Heart right ventricle (tissue), 16 donors: ENCODE measurements around the gene RUSC1. TPM values are rescaled to one million over a fixed set of nuclear protein-coding genes. Genes with fewer than 3 reads are reported as not detected.

Experiments used
- ATAC-seq, 8 donors: fragments of 200-7000 bp; cut with Tn5 transposase; one replicate each; pipeline ENCODE4 v1.9.1; 2020; ENCODE audit warnings: mild to moderate bottlenecking in 8 of 8, moderate library complexity in 8 of 8, moderate number of reproducible peaks in 1 of 8
- DNase-seq, 2 donors: peaks; one replicate each; pipeline ENCODE4 v3.0.0-alpha.2; 2020
- H3K27ac ChIP-seq, 10 donors: fragments of 200-600 bp; sonication (generic) in 2 of 10; one replicate each; pipeline versions ENCODE4 v1.5.0 to v1.8.0; 2020 to 2022; ENCODE audit warnings: mild to moderate bottlenecking in 3 of 10
- H3K27me3 ChIP-seq, 7 donors: fragments of 200-600 bp; one replicate each; pipeline ENCODE4 v1.8.0; 2021 to 2022; ENCODE audit warnings: mild to moderate bottlenecking in 2 of 7
- H3K36me3 ChIP-seq, 9 donors: fragments of 200-600 bp; sonication (generic) in 1 of 9; one replicate each; pipeline versions ENCODE4 v1.5.0 to v1.8.0; 2020 to 2022; ENCODE audit warnings: mild to moderate bottlenecking in 2 of 9
- H3K4me1 ChIP-seq, 9 donors: fragments of 200-600 bp; sonication (generic) in 1 of 9; one replicate each; pipeline versions ENCODE4 v1.5.0 to v1.8.0; 2020 to 2022; ENCODE audit warnings: mild to moderate bottlenecking in 4 of 9
- H3K4me3 ChIP-seq, 10 donors: fragments of 200-600 bp; sonication (generic) in 2 of 10; one replicate each; pipeline versions ENCODE4 v1.5.0 to v1.8.0; 2020 to 2022; ENCODE audit warnings: mild to moderate bottlenecking in 7 of 10, moderate library complexity in 2 of 10
- H3K9me3 ChIP-seq, 11 donors: fragments of 200-600 bp in 10 of 11; sonication (generic) in 2 of 11; one replicate each; pipeline versions ENCODE4 v1.5.0 to v1.8.0; 2013 to 2022; ENCODE audit warnings: mild to moderate bottlenecking in 2 of 11, control low read depth in 1 of 11, moderate library complexity in 1 of 11
- WGBS, 2 donors: extraction: QIAGEN DNeasy Blood & Tissue Kit; methylation state at CpG; one replicate each; pipeline ENCODE4 v1.1.7; 2013; ENCODE audit warnings: inconsistent platforms in 1 of 2; 5-methylcytosine and 5-hydroxymethylcytosine counted together
- intact Hi-C, 10 donors: fragments of 100-400 bp; cut with DNase I; formaldehyde crosslinking; loops; one replicate each; pipeline versions ENCODE4 v1.11.1 to v1.14.2; 2022
- polyA plus RNA-seq, 2 donors: library from polyadenylated mRNA; stranded (reverse); fragments of 200-250 nt; gene quantifications; one replicate each; pipeline ENCODE4 v1.2.3, GENCODE V29; 2013
- total RNA-seq, 10 donors: library from RNA; stranded (reverse); fragmentation: NEBNext Ultra II Directional in 3 of 10; extraction: Animal tissue kit (Norgen Biotek cat#: 25700) in 3 of 10; gene quantifications; one replicate each; pipeline versions ENCODE4 v1.2.1 to v1.2.4, GENCODE V29; 2021 to 2023
- TF ChIP-seq, protein P1 (sequence below), 9 donors: fragments of 200-600 bp; sonication (generic) in 2 of 9; IDR thresholded peaks; one replicate each; pipeline versions ENCODE4 v1.5.0 to v1.8.0; 2021 to 2022; ENCODE audit warnings: antibody characterized with exemption in 9 of 9, mild to moderate bottlenecking in 5 of 9, moderate library complexity in 1 of 9
- donor health status: Arrhythmogenic right ventricular cardiomyopathy.
- donor health status: ischemic (EF 13 %, LVEDD 7.1; RV severe dilation, severe dysfunction).
- donor health status: healthy with polysubstance abuse.
- donor health status: DM: no; HTN: yes; CAD: no.
- donor health status: DM: no; HTN: no; CAD: no.
- donor health status: ischemic (EF 25% LVEDD 6.9; RV normal size, moderate dysfunction).
- donor health status: ischemic (EF 25% LVEDD 5.7; RV mildly dilated, moderate dysfunction).
- donor health status: healthy.
- donor health status: DM: yes; HTN: yes; CAD: no.
- donor health status: Ischemic cardiomyopathy.
- donor health status: ischemic (EF 35%, LVEDD 5.7; RV mildly dilated, moderate dysfunction).
- donor health status: nonischemic (EF 11% LVEDD 7.7; RV severe dilation, severe dysfunction).
- donor health status: DM: yes; HTN: yes; CAD: no.
- donor health status: PGD.
- donor health status: ischemic (EF 29% LVEDD 5.4; RV normal size, mild dysfunction).
- donor health status: nonischemic (EF 23%, LVEDD 6.1; RV moderate dilation, normal function).

Gene RUSC1
- total and polyA plus RNA-seq, 12 donors: 11.4 to 26.4 (median 16.2) TPM

DNA sequence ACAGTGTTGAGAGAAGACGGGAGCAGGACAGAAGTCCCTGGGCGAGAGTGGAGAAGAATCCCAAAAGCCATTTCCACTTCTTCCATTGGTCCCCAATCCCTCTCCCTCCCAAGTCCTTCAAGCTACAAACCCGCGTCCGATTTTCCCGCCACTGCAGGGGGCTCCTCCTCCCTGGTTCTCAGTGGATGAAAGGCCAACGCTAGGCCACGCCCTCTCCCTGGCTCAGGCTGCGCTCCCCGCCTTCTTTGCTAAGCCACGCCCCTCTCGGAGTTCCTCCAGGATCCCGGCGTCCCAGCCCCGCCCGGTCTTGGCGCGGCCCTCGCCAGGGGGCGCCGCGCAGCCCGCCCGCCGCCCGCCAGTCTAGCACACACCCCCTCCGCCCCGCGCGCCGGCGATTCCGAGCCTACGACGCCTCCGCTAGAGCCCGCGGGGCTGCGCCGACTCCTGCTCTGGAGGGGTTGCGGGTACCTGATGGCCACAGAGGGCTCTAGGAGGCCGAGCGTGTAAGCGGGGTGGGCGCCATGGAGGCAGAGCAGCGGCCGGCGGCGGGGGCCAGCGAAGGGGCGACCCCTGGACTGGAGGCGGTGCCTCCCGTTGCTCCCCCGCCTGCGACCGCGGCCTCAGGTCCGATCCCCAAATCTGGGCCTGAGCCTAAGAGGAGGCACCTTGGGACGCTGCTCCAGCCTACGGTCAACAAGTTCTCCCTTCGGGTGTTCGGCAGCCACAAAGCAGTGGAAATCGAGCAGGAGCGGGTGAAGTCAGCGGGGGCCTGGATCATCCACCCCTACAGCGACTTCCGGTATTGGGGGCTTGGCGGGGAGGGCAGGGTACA, 43.4 kb upstream of the RUSC1 start, which contains the start of gene HCN3:
Gene HCN3 (plus strand): TSS at position 394 of the 832 bp plus-strand sequence. CDS start 128 bp downstream, at position 522.
- ATAC-seq (peak; percentile 89 to 94 (median 90)), DNase-seq (peak; percentile 98)
- 1% methylated on average over 61 to 68 of the region's 68 CpGs for WGBS, 2 donors
- Histone ChIP-seq H3K27ac (peak within 1 kb of the TSS in 9 of 10 donors; percentile 49 to 72 (median 61)), H3K4me1 (peaks cover 6 to 34% (median 30%) of the 10 kb centered on the region in 9 donors), H3K4me3 (peak within 1 kb of the TSS; percentile 51 to 98 (median 70)), H3K9me3 (no peaks in the 10 kb centered on the region), H3K36me3 (no peaks in the 10 kb centered on the region), H3K27me3 (no peaks in the 10 kb centered on the region)
- TF ChIP-seq, protein P1, sequence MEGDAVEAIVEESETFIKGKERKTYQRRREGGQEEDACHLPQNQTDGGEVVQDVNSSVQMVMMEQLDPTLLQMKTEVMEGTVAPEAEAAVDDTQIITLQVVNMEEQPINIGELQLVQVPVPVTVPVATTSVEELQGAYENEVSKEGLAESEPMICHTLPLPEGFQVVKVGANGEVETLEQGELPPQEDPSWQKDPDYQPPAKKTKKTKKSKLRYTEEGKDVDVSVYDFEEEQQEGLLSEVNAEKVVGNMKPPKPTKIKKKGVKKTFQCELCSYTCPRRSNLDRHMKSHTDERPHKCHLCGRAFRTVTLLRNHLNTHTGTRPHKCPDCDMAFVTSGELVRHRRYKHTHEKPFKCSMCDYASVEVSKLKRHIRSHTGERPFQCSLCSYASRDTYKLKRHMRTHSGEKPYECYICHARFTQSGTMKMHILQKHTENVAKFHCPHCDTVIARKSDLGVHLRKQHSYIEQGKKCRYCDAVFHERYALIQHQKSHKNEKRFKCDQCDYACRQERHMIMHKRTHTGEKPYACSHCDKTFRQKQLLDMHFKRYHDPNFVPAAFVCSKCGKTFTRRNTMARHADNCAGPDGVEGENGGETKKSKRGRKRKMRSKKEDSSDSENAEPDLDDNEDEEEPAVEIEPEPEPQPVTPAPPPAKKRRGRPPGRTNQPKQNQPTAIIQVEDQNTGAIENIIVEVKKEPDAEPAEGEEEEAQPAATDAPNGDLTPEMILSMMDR (IDR thresholded peaks at IDR 0.05): peak; percentile 64 to 97 (median 84)
- intact Hi-C loops: loop anchor here in 7 of 10 donors (1.0 to 5.0 kb wide), 6 partner anchors 32 to 46 kb away; partner anchors contain the start of genes RUSC1 (in 5 of the 7) and FDPS (in 1 of the 7)

DNA sequence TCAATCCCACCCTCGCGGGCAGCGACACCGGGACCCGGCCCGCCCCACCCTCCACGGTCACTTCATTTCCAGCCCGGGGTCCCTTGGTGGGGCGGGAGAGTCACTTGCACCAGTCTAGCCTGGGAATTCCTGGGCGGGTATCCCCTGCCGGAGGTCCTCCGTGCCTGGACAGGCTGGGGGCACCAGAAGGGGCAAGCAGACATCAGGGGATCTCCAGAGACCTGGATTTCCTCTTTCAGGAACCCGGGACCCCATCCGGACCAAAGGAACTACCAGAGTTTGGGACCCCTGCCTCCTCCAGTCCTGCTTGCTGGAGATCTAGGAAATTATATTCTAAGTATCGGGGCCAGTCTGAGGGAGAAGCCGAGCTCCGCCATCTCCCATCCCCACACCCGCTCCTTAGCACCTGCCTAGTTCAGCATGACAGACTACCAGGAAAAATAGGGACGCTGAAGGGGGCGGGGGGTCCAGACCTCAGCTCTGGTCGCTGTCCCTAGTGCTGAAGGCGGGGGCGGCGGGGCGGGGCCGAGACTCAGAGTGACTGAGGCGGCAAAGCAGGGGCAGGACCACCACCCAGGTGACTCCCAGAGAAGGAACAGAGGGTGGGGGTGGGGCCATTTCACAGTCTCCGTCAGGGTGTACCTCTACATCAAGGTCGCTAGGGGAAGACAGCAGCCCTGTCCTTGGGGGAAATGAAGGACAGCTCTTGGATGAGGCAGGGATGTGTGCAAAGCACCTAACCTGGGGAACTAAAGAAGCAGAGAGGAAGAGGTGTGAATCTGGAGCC, 42.6 kb upstream of the RUSC1 start:
- Histone ChIP-seq H3K9me3 (no peaks in the 10 kb centered on the region), H3K36me3 (no peaks in the 10 kb centered on the region), H3K27ac (peak overlapping the region in 7 of 10 donors; percentile 49 to 69 (median 61)), H3K27me3 (no peaks in the 10 kb centered on the region), H3K4me1 (peaks cover 6 to 29% (median 25%) of the 10 kb centered on the region in 9 donors), H3K4me3 (peak overlapping the region; percentile 51 to 98 (median 70))
- peak in 5 of 8 donors; percentile 1 to 26 (median 10) for ATAC-seq
- peak; percentile 48 to 59 for DNase-seq
- 1% methylated on average over 29 of the region's 29 CpGs for WGBS, 2 donors
- TF ChIP-seq, protein P1 (IDR thresholded peaks at IDR 0.05): peak in 2 of 9 donors; percentile 17 to 21
- intact Hi-C loops: loop anchor here in 7 of 10 donors (1.0 to 5.0 kb wide), 6 partner anchors 31 to 45 kb away; partner anchors contain the start of genes RUSC1 (in 5 of the 7) and FDPS (in 1 of the 7)

DNA sequence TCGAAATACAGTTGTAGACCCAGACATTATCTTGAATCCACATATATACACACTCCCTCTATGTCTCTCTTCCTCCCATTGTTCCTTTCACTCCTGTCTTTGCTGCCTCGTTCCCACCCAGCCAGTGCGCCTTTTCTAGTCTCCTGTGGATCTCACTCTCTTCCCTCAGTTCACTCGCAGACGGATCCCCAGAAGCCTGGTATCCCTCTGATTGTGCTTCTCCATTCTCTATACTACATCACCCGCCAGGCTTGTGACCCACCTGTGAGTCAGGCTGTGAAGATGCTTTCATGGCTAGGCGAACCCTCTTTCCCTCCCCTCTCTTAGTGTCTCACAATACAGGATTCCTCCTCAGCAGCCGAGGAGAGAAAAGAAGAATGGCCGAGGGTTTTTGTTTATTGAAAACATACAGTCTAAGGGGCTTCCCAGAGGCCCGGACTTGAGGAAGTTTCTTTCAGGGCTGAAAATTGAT, 42.0 kb upstream of the RUSC1 start:
- peak overlapping the region in 2 of 10 donors; percentile 69 to 71 for H3K4me3 ChIP-seq
- no peaks in the 10 kb centered on the region for H3K36me3 ChIP-seq
- DNase-seq (no peak), ATAC-seq (no peak)
- H3K27me3 ChIP-seq: no peaks in the 10 kb centered on the region
- no peak overlapping the region for H3K27ac ChIP-seq
- intact Hi-C loops: loop anchor here in 4 of 10 donors (5.0 kb wide), 1 partner anchor 44 kb away; the partner anchor contains the start of gene RUSC1 (in 4 of the 4)
- peaks cover 5 to 27% (median 22%) of the 10 kb centered on the region in 9 donors for H3K4me1 ChIP-seq
- TF ChIP-seq, protein P1 (IDR thresholded peaks at IDR 0.05): no peak
- no peaks in the 10 kb centered on the region for H3K9me3 ChIP-seq
- 60% methylated on average over 10 of the region's 10 CpGs for WGBS, 2 donors
